GM12873 (cell line): ENCODE measurements around the gene DAB1.

Experiments used
- CTCF ChIP-seq: IDR thresholded peaks from 2 replicates; pipeline ENCODE4 v1.5.1; 2012; ENCODE audit warnings: low read depth, mild to moderate bottlenecking, moderate library complexity, low read length, control low read depth; ENCODE audit not compliant: insufficient read depth; ENCODE audit errors: missing control alignments

The DAB1 gene

GRCh38 chr1:57249511-57249910 lies 174.3 kb downstream of the DAB1 start:
- TF ChIP-seq CTCF = no peak

GRCh38 chr1:57248830-57249229 lies 175.0 kb downstream of the DAB1 start:
- TF ChIP-seq CTCF = no peak

GRCh38 chr1:57238233-57238781 lies 185.6 kb downstream of the DAB1 start:
- no peak for TF ChIP-seq CTCF

GRCh38 chr1:57235730-57236510 lies 187.9 kb downstream of the DAB1 start:
- no peak for TF ChIP-seq CTCF

- TF ChIP-seq CTCF = no peak
Observed at GRCh38 chr1:57234459-57234858, 189.4 kb downstream of the DAB1 start.

- no peak for TF ChIP-seq CTCF
Observed at GRCh38 chr1:57232500-57232899, 191.4 kb downstream of the DAB1 start.

GRCh38 chr1:57229998-57230397 lies 193.9 kb downstream of the DAB1 start:
- no peak for TF ChIP-seq CTCF
